ENCODE results near the gene TRMT6. TPM values are rescaled to one million over a fixed set of nuclear protein-coding genes. Genes with fewer than 3 reads are reported as not detected.

Gene TRMT6
- total RNA-seq, 1 experiment from 2014 or later = 21.1 TPM

GRCh38 chr20:5971203-5971602, 20.9 kb upstream of the TRMT6 start:
- Histone ChIP-seq H3K9me3 (ENCODE audit: low read length) (no peaks in the 10 kb centered on the region), H3K4me2 (ENCODE audit: low read depth, low read length, poor library complexity, severe bottlenecking) (no peak overlapping the region), H3K4me1 (ENCODE audit: low read length) (no peaks in the 10 kb centered on the region; the same call in 1 of the 2 replicates), H3K79me2 (ENCODE audit: low read length) (peaks cover 31% of the 10 kb centered on the region), H3K27me3 (ENCODE audit: low read length) (no peaks in the 10 kb centered on the region), H2AFZ (ENCODE audit: low read length) (no peak overlapping the region), H3K4me3 (ENCODE audit: low read length) (no peak overlapping the region), H4K20me1 (ENCODE audit: insufficient read depth, low read depth, low read length) (no peaks in the 10 kb centered on the region), H3K27ac (ENCODE audit: low read length) (no peak overlapping the region), H3K36me3 (ENCODE audit: insufficient read depth, low read length) (peaks cover 45% of the 10 kb centered on the region), H3K9me2 (replicated peaks; ENCODE audit: insufficient read depth, low read length) (no peaks in the 10 kb centered on the region), H3K9ac (ENCODE audit: low read length) (no peak overlapping the region)
- DNase-seq = no peak

GRCh38 chr20:5970381-5970780, 20.0 kb upstream of the TRMT6 start:
- H3K9ac ChIP-seq (ENCODE audit: low read length) = no peak overlapping the region
- no peaks in the 10 kb centered on the region for H3K9me3 ChIP-seq (ENCODE audit: low read length)
- DNase-seq = no peak
- no peak overlapping the region for H3K4me2 ChIP-seq (ENCODE audit: low read depth, low read length, poor library complexity, severe bottlenecking)
- H3K9me2 ChIP-seq (replicated peaks; ENCODE audit: insufficient read depth, low read length) = no peaks in the 10 kb centered on the region
- no peaks in the 10 kb centered on the region; the same call in 1 of the 2 replicates for H3K4me1 ChIP-seq (ENCODE audit: low read length)
- H3K27ac ChIP-seq (ENCODE audit: low read length) = no peak overlapping the region
- H4K20me1 ChIP-seq (ENCODE audit: insufficient read depth, low read depth, low read length) = no peaks in the 10 kb centered on the region
- no peak overlapping the region for H2AFZ ChIP-seq (ENCODE audit: low read length)
- H3K4me3 ChIP-seq (ENCODE audit: low read length) = no peak overlapping the region
- H3K27me3 ChIP-seq (ENCODE audit: low read length) = no peaks in the 10 kb centered on the region
- peaks cover 38% of the 10 kb centered on the region for H3K79me2 ChIP-seq (ENCODE audit: low read length)
- H3K36me3 ChIP-seq (ENCODE audit: insufficient read depth, low read length) = peaks cover 51% of the 10 kb centered on the region

- Histone ChIP-seq H3K27me3 (ENCODE audit: low read length) (no peaks in the 10 kb centered on the region), H3K9ac (ENCODE audit: low read length) (no peak overlapping the region), H3K9me3 (ENCODE audit: low read length) (no peaks in the 10 kb centered on the region), H3K36me3 (ENCODE audit: insufficient read depth, low read length) (peaks cover 54% of the 10 kb centered on the region), H3K27ac (ENCODE audit: low read length) (no peak overlapping the region), H3K79me2 (ENCODE audit: low read length) (peaks cover 42% of the 10 kb centered on the region), H3K9me2 (replicated peaks; ENCODE audit: insufficient read depth, low read length) (no peaks in the 10 kb centered on the region), H3K4me3 (ENCODE audit: low read length) (no peak overlapping the region), H4K20me1 (ENCODE audit: insufficient read depth, low read depth, low read length) (no peaks in the 10 kb centered on the region), H3K4me1 (ENCODE audit: low read length) (no peaks in the 10 kb centered on the region; the same call in 1 of the 2 replicates), H3K4me2 (ENCODE audit: low read depth, low read length, poor library complexity, severe bottlenecking) (no peak overlapping the region), H2AFZ (ENCODE audit: low read length) (no peak overlapping the region)
- no peak for DNase-seq
Measured at GRCh38 chr20:5969940-5970339, 19.6 kb upstream of the TRMT6 start.

- H3K9ac ChIP-seq (ENCODE audit: low read length) = no peak overlapping the region
- no peaks in the 10 kb centered on the region for H3K9me3 ChIP-seq (ENCODE audit: low read length)
- no peaks in the 10 kb centered on the region for H4K20me1 ChIP-seq (ENCODE audit: insufficient read depth, low read depth, low read length)
- peaks cover 47% of the 10 kb centered on the region for H3K79me2 ChIP-seq (ENCODE audit: low read length)
- no peaks in the 10 kb centered on the region for H3K9me2 ChIP-seq (replicated peaks; ENCODE audit: insufficient read depth, low read length)
- H3K27ac ChIP-seq (ENCODE audit: low read length) = no peak overlapping the region
- no peak for DNase-seq
- no peak overlapping the region for H2AFZ ChIP-seq (ENCODE audit: low read length)
- peaks cover 58% of the 10 kb centered on the region for H3K36me3 ChIP-seq (ENCODE audit: insufficient read depth, low read length)
- H3K4me1 ChIP-seq (ENCODE audit: low read length) = no peaks in the 10 kb centered on the region; the same call in 1 of the 2 replicates
- H3K4me2 ChIP-seq (ENCODE audit: low read depth, low read length, poor library complexity, severe bottlenecking) = no peak overlapping the region
- H3K4me3 ChIP-seq (ENCODE audit: low read length) = no peak overlapping the region
- H3K27me3 ChIP-seq (ENCODE audit: low read length) = no peaks in the 10 kb centered on the region
Measured at GRCh38 chr20:5969348-5969935, 19.1 kb upstream of the TRMT6 start.

- no peak overlapping the region for H3K4me3 ChIP-seq (ENCODE audit: low read length)
Measured at GRCh38 chr20:5968462-5968861, 18.1 kb upstream of the TRMT6 start.

GRCh38 chr20:5967469-5967868, 17.1 kb upstream of the TRMT6 start:
- H3K27ac ChIP-seq (ENCODE audit: low read length) = no peak overlapping the region
- DNase-seq = no peak
- H3K27me3 ChIP-seq (ENCODE audit: low read length) = no peaks in the 10 kb centered on the region
- H3K36me3 ChIP-seq (ENCODE audit: insufficient read depth, low read length) = peaks cover 53% of the 10 kb centered on the region
- H3K9ac ChIP-seq (ENCODE audit: low read length) = no peak overlapping the region
- H3K4me2 ChIP-seq (ENCODE audit: low read depth, low read length, poor library complexity, severe bottlenecking) = no peak overlapping the region
- H2AFZ ChIP-seq (ENCODE audit: low read length) = no peak overlapping the region
- no peaks in the 10 kb centered on the region for H3K9me3 ChIP-seq (ENCODE audit: low read length)
- no peaks in the 10 kb centered on the region; the same call in 1 of the 2 replicates for H3K4me1 ChIP-seq (ENCODE audit: low read length)
- H3K79me2 ChIP-seq (ENCODE audit: low read length) = peaks cover 54% of the 10 kb centered on the region
- no peaks in the 10 kb centered on the region for H4K20me1 ChIP-seq (ENCODE audit: insufficient read depth, low read depth, low read length)
- H3K4me3 ChIP-seq (ENCODE audit: low read length) = no peak overlapping the region
- H3K9me2 ChIP-seq (replicated peaks; ENCODE audit: insufficient read depth, low read length) = no peaks in the 10 kb centered on the region

More at GRCh38 chr20:5968462-5968861, 18.1 kb upstream of the TRMT6 start:
- DNase-seq = no peak
- no peak overlapping the region for H3K27ac ChIP-seq (ENCODE audit: low read length)
- no peak overlapping the region for H2AFZ ChIP-seq (ENCODE audit: low read length)
- no peaks in the 10 kb centered on the region for H4K20me1 ChIP-seq (ENCODE audit: insufficient read depth, low read depth, low read length)
- no peaks in the 10 kb centered on the region for H3K9me2 ChIP-seq (replicated peaks; ENCODE audit: insufficient read depth, low read length)
- no peak overlapping the region for H3K9ac ChIP-seq (ENCODE audit: low read length)
- H3K27me3 ChIP-seq (ENCODE audit: low read length) = no peaks in the 10 kb centered on the region
- no peak overlapping the region for H3K4me2 ChIP-seq (ENCODE audit: low read depth, low read length, poor library complexity, severe bottlenecking)
- H3K36me3 ChIP-seq (ENCODE audit: insufficient read depth, low read length) = peaks cover 56% of the 10 kb centered on the region
- peaks cover 50% of the 10 kb centered on the region for H3K79me2 ChIP-seq (ENCODE audit: low read length)
- no peaks in the 10 kb centered on the region for H3K9me3 ChIP-seq (ENCODE audit: low read length)
- H3K4me1 ChIP-seq (ENCODE audit: low read length) = no peaks in the 10 kb centered on the region; the same call in 1 of the 2 replicates

- Histone ChIP-seq H3K9ac (ENCODE audit: low read length) (peak overlapping the region; percentile 85), H3K79me2 (ENCODE audit: low read length) (peaks cover 78% of the 10 kb centered on the region), H3K4me3 (ENCODE audit: low read length) (peak overlapping the region; percentile 87), H3K27me3 (ENCODE audit: low read length) (no peaks in the 10 kb centered on the region), H3K9me3 (ENCODE audit: low read length) (no peaks in the 10 kb centered on the region), H3K4me2 (ENCODE audit: low read depth, low read length, poor library complexity, severe bottlenecking) (peak overlapping the region; percentile 92), H3K9me2 (replicated peaks; ENCODE audit: insufficient read depth, low read length) (no peaks in the 10 kb centered on the region), H3K27ac (ENCODE audit: low read length) (no peak overlapping the region), H3K36me3 (ENCODE audit: insufficient read depth, low read length) (peaks cover 58% of the 10 kb centered on the region), H4K20me1 (ENCODE audit: insufficient read depth, low read depth, low read length) (no peaks in the 10 kb centered on the region), H2AFZ (ENCODE audit: low read length) (no peak overlapping the region; the same call in 1 of the 2 replicates), H3K4me1 (ENCODE audit: low read length) (peaks cover 25% of the 10 kb centered on the region)
- no peak for DNase-seq
Measured at GRCh38 chr20:5949943-5950270, 426 bp downstream of the TRMT6 start.

GRCh38 chr20:5947276-5947675, 3.1 kb downstream of the TRMT6 start:
- DNase-seq = no peak
- Histone ChIP-seq H3K4me3 (ENCODE audit: low read length) (no peak overlapping the region), H3K27ac (ENCODE audit: low read length) (no peak overlapping the region), H4K20me1 (ENCODE audit: insufficient read depth, low read depth, low read length) (no peaks in the 10 kb centered on the region), H3K9ac (ENCODE audit: low read length) (no peak overlapping the region), H3K9me3 (ENCODE audit: low read length) (no peaks in the 10 kb centered on the region), H3K36me3 (ENCODE audit: insufficient read depth, low read length) (peaks cover 54% of the 10 kb centered on the region), H2AFZ (ENCODE audit: low read length) (no peak overlapping the region), H3K4me1 (ENCODE audit: low read length) (peaks cover 21% of the 10 kb centered on the region), H3K9me2 (replicated peaks; ENCODE audit: insufficient read depth, low read length) (no peaks in the 10 kb centered on the region), H3K27me3 (ENCODE audit: low read length) (no peaks in the 10 kb centered on the region), H3K79me2 (ENCODE audit: low read length) (peaks cover 63% of the 10 kb centered on the region), H3K4me2 (ENCODE audit: low read depth, low read length, poor library complexity, severe bottlenecking) (no peak overlapping the region)
